NCI-H524 treated with DMSO at 0.1 percent for 48 hours (cell line): ENCODE data around the gene IRF4.

Source experiments
- DNase-seq: peaks from one replicate; lab custom pipeline; 2025; lab: John Stamatoyannopoulos, UW

Gene IRF4

DNA sequence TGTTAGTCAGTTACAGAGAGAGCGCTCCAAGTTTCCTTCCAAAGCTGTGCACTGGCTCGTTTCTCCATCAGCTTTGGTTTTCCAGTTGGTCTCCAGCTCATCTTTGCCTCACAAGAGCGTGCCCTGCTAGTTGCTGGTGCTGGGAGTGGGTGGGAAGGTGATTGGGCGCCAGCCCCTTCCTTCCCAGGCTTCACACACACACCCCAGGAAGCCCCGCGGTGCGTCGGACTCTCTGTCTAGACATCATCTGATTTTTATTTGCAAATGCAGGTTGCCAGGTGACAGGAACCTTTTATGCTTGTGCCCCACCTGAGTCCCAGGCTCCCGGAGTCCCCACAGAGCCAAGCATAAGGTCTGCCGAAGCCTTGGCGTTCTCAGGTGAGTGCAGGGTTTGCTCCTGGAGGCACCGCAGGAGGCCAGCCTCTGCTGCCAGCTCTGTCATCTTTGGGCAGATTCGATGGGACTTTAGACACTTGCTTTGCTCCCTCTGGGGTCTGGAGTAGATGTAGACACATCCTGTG, 7.1 kb downstream of the IRF4 start:
- DNase-seq: no peak

DNA sequence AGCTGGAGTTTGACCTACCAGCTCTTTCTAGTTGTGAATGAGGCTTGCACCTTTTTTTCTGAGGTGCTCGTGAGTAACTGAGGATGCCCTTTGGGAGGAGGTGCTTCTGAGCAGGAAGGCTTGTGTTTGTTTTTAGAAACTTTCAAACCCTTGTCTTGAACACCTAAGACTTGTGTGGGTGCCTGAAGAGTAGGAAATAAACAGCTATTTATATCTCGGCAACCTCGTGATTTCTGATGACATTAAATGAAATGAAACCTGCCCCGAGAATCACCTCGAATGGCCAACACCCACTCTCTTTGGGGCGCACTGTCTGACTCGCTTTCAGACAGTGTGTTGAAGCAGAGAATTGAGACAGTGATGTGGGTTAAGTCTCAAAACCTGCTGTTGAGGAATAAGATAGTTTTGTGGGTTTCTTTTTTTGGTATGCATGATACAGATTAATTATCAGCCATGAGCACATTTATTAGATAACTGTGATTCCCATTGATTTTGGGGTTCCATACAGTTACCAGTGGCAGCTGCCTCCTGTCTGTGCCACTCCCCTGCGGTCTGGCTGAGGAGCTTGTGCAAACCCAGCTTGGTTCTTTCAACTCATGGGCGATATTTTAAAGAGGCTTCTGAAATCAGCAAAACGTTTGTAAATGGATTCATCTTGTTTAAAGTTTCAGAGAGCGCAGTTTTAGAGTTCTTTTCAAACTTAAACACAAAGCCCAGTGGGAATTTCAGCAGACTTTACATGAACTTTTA, 8.4 kb downstream of the IRF4 start:
- DNase-seq: no peak

DNA sequence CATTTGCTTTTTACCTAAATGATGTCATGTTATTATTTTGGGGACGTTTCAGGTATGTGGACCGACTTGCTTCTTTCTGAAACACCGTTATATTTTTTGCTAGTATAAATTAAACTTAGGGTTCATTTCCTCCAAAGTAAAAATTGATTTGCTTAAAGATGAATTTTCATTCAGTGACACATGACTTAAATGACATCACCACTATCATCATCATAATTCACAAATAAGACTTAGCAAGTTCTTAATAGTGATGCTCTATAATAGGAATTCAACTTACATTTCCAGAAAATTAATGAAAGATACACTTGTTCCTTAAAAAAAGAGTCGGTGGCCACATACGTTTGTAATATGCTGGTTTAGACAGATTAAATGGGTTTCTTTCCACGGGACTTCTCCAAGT, 9.3 kb downstream of the IRF4 start:
- DNase-seq: no peak

DNA sequence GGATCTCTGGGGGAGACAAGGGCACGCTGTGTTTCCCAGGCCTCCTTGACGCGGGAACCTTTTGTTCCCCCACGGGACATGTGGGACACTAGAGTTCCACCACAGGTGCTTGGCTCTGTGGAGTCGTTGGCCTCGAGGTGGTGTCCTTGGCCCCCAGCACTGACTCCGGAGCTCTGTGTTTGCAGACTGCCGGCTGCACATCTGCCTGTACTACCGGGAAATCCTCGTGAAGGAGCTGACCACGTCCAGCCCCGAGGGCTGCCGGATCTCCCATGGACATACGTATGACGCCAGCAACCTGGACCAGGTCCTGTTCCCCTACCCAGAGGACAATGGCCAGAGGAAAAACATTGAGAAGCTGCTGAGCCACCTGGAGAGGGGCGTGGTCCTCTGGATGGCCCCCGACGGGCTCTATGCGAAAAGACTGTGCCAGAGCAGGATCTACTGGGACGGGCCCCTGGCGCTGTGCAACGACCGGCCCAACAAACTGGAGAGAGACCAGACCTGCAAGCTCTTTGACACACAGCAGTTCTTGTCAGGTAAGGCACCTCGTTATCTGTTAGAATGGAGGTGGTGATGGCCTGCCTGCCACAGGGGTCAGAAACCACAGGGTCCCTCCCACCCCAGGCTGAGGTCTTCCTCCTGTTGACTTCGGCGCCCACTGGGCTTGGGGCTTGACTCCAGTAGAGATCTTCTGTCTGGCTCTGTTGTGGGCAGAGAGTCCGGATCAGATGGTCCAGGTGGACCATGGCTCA, 9.9 kb downstream of the IRF4 start:
- DNase-seq: no peak

DNA sequence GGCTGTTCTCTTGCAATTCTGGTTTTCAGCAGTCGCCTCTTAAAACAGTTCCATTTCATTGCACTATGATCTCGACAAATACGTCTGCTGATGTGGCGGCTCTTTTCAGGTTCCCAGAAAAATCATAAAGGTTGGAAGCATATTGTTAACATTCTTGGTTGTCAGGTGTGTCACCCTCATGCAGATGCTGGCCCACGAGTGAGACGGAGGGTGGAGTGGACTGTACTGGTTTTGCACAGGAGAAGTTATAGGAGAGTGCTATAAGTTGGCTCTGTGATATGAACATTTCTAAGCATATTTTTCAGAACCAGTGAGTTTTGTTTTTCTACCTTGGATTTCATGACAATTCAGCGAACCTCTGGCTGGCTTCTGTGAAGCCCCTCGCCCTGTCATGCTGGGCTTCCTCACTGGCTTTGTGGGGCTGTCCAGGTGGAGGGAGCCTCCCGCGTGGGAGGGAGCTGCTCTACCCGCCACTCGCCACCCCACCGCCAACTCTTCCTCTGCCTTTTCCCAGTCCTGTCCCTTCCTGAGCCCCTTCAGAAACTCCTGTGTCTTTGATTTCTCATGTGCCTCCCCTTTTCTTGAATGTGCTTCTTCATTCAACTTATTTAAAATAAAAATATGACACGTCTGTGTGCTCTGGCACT, 10.6 kb downstream of the IRF4 start:
- DNase-seq: no peak

DNA sequence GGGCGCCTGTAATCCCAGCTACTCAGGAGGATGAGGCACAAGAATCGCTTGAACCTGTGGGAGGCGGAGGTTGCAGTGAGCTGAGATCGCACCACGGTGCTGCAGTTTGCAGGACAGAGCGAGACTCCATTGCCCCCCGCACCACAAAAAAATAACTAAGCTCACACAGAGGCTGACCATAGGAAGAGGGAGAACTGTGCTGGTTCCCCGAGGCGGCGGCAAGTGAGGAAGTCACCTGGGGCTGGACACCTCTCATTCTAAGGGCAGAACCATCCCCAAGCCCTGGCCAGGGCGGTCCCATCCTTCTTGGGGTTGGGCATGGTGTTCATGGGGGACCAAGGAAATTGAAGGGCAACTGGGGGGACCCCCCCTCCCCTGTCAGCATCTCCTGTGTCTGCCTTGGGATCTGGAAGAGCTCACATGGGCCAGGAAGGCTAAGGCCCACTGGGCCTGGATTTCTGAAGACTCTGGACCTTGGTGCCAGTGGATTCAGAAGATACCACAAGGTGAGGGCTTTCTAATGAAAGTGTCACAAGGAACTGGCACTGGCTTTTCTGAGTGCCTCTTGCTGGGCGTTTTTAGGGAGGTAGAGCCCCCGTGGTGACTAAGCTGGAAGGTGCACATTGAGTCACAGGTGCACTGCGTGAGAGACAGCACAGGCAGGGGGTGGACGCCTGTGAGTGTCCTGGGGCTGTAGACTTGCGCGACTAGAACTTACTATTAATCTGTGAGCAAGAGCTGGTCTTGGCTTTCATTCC, 11.5 kb downstream of the IRF4 start:
- no peak for DNase-seq

DNA sequence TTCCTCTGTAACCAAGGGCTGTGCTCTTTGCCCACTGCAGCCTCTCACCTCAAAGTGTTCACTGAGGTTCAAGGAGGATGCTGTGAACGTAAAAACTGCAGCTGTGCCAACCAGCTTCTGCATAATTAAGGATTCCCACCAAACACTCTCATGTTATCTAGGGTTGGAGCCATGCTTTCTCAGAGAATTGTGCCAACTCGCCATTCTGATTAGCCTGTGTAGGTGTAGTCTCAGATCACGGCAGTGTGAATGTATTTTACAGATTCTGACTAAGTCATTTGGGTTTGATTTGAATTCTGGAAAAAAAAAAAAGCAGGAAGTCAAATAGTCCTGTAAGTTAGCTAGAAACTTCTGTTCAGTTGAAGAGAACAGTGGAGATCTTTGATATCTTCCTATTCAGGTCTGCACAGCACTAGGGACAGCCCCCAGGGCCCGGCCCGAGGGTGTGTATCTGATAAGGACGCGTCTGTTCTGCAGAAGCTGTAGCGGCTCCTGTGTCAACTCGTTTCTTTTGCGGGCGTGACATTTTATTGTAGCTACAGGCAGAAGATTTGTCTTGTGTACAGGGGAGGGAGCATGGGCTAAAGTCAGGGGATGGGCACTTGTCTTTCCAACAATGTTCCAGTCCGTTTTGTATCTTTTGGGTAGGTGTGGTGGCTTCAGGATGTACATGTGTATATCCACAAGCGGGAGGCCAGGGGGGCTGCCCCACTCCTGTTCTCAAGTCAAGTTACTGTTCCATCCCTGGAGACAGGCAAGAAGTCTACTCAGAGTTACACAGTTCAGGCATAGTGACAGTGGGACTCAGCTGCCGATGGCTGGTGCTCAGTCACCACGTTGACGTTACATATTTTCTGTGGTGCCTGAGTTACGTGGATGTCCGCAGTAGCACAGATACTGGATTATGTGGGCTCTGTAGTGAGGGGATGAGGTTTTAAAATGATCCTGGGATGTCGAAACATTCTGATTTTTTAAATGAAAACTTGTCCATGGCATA, 12.4 kb downstream of the IRF4 start:
- no peak for DNase-seq

DNA sequence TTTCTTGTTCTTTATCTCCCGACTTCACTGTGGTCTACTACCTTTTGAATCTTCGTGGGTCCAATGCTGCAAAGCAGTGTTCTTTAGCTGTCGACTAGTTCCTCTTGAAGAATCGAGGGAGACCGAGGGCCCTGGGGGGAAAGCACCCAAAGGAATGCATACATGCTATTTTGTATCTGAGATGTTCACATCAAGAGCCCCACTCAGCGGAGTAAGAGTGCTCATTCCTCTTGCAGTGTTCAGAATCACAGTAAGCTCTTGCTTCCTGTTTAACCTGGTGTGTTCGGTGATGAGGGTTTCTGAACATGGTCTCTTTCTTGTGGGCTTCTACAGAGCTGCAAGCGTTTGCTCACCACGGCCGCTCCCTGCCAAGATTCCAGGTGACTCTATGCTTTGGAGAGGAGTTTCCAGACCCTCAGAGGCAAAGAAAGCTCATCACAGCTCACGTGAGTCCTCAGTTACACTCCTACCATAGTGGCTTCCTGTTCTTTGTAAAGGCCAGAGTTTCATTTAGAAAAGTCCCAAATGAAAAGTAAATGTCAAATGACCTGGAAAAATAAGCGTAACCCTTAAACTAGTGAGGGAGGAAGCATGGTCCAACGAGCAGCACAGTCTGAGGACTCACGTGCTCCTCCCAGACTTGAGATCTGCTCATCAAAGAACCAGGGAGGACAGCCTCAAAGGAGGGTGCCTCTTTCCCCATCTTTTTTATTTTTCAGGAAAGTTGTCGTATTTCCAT, 13.3 kb downstream of the IRF4 start:
- DNase-seq: no peak

DNA sequence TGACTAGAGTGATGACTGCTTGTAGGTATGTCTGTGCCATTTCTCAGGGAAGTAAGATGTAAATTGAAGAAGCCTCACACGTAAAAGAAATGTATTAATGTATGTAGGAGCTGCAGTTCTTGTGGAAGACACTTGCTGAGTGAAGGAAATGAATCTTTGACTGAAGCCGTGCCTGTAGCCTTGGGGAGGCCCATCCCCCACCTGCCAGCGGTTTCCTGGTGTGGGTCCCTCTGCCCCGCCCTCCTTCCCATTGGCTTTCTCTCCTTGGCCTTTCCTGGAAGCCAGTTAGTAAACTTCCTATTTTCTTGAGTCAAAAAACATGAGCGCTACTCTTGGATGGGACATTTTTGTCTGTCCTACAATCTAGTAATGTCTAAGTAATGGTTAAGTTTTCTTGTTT, 16.6 kb downstream of the IRF4 start:
- no peak for DNase-seq

DNA sequence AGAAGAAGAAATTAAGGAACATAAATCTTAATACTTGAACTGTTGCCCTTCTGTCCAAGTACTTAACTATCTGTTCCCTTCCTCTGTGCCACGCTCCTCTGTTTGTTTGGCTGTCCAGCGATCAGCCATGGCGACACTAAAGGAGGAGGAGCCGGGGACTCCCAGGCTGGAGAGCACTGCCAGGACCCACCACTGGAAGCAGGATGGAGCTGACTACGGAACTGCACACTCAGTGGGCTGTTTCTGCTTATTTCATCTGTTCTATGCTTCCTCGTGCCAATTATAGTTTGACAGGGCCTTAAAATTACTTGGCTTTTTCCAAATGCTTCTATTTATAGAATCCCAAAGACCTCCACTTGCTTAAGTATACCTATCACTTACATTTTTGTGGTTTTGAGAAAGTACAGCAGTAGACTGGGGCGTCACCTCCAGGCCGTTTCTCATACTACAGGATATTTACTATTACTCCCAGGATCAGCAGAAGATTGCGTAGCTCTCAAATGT, 17.1 kb downstream of the IRF4 start:
- DNase-seq: no peak

DNA sequence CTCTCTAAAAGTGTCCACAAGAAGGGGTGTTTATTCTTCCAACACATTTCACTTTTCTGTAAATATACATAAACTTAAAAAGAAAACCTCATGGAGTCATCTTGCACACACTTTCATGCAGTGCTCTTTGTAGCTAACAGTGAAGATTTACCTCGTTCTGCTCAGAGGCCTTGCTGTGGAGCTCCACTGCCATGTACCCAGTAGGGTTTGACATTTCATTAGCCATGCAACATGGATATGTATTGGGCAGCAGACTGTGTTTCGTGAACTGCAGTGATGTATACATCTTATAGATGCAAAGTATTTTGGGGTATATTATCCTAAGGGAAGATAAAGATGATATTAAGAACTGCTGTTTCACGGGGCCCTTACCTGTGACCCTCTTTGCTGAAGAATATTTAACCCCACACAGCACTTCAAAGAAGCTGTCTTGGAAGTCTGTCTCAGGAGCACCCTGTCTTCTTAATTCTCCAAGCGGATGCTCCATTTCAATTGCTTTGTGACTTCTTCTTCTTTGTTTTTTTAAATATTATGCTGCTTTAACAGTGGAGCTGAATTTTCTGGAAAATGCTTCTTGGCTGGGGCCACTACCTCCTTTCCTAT, 17.9 kb downstream of the IRF4 start:
- DNase-seq: no peak

DNA sequence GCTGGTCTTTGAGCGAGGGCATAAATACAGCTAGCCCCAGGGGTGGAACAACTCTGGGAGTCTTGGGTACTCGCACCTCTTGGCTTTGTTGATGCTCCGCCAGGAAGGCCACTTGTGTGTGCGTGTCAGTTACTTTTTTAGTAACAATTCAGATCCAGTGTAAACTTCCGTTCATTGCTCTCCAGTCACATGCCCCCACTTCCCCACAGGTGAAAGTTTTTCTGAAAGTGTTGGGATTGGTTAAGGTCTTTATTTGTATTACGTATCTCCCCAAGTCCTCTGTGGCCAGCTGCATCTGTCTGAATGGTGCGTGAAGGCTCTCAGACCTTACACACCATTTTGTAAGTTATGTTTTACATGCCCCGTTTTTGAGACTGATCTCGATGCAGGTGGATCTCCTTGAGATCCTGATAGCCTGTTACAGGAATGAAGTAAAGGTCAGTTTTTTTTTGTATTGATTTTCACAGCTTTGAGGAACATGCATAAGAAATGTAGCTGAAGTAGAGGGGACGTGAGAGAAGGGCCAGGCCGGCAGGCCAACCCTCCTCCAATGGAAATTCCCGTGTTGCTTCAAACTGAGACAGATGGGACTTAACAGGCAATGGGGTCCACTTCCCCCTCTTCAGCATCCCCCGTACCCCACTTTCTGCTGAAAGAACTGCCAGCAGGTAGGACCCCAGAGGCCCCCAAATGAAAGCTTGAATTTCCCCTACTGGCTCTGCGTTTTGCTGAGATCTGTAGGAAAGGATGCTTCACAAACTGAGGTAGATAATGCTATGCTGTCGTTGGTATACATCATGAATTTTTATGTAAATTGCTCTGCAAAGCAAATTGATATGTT, 19.2 kb downstream of the IRF4 start:
- DNase-seq: no peak

DNA sequence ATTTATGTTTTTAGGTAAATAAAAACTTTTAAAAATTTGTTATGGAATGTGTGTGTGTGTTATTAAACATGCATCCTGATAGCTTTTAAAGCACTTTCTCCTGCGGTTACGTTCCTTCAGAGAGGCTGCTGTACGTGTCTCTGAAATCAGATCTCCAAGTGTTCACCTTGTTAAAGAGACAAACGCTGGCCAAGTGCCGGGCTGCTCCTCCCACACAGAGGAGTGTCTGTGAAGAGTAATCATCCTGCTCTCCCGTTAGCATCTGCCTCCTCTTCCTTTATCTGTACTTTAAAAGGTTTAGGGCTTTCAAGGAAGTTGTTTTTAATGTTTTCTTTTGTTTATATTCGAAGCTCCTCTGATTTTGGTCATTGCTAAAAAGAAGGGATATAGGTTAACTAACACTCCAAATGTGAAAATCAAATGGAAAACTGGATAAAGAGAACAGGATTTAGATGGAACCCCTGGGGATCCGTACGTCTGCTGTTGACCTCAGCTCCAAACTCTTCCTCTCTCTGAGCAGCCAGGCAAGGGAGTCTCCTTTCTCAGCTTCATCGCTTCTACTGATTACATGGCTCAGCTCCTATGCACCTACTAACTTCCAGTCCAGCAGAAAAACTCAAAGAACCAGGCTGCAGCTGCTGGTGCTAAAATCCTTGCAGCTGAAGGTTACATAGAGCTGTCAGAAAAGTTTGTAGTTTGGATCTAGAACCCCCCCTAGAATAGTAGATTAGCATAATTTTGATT, 20.0 kb downstream of the IRF4 start:
- DNase-seq: no peak

DNA sequence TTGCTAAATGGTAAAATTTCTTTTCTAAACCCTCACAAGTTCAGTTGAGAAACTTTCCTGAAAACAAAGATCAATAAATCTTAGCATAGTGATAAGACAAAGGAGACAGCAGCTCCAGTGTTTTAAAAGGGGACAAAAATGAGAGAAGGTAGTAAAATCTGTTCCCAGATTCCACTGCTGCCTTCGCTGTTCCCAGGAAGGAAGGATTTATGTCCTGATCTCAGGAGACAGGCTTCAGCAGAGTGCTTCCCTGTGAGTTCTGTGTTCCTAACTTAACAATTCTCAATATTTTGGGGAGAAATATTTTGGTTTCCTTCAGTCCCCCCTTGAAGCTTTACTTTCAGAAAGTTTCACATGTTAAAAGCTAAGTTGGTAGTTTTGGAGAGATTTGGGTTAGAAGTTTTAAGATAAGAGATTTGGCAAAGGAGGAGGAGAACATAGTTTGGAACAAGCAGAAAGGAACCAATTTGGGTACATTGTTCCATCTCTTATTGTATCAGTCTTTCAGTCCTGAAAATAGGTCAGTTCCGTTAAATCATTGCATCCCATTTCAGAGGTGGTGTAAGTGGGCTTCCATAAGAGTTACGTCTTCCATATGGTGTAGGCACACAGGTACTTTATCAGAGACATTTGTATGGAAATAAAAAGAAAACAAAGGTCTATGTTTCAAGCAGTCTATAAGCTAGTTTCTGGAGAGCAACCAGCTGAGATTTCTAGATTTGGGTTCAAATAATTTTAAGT, 20.8 kb downstream of the IRF4 start:
- DNase-seq: no peak

DNA sequence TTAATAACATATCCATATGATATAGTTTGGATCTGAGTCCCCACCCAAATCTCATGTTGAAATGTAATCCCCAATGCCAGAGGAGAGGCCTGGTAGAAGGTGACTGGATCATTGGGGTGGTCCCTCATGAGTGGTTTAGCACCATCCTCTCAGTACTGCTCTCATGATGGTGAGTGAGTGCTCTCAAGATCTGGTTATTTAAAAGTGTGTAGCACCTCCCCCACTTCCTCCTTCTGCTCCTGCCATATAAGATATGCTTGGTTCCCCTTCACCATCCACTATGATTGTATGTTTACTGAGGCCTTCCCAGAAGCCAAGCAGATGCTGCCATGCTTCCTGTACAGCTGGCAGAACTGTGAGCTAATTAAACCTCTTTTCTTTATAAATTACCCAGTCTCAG, 22.9 kb downstream of the IRF4 start:
- no peak for DNase-seq

DNA sequence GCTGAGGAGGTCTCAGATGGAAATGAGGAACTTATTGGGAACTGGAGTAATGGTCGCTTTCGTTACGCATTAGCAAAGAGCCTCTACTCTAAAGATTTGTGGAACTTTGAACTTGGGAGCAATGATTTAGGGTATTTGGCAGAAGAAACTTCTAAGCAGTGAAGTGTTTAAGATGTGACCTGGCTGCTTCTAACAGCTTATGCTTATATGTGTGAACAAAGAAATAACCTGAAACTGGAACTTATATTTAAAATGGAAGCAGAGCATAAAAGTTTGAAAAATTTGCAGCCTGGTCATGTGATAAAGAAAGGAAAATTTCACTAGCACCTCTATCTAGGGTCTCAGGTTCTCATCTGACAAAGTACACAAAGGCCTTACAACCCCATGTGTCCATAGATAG, 23.5 kb downstream of the IRF4 start:
- no peak for DNase-seq

DNA sequence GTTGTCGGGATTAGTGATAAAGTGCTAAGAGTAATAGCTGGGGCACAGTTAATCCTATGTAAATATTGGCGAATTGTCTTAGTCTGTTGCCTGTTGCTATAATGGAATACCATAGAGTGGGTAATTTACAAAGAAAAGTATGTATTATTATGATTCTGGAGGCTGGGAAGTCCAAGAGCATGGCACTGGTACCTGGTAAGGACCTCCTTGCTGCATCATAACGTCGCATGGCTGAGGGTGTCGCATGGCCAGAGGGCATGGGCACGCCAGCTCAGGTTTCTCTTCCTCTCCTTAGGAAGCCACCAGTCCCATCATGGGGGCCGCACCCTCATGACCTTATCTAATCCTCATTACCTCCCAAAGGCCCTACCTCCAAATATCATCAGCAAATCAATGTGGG, 29.7 kb downstream of the IRF4 start:
- DNase-seq: no peak
